ENCODE data around the gene NEU3. TPM values are rescaled to one million over a fixed set of nuclear protein-coding genes. Genes with fewer than 3 reads are reported as not detected.

Gene NEU3
- total and polyA plus RNA-seq, 4 donors = 2.7 to 9.5 (median 5.3) TPM

DNA sequence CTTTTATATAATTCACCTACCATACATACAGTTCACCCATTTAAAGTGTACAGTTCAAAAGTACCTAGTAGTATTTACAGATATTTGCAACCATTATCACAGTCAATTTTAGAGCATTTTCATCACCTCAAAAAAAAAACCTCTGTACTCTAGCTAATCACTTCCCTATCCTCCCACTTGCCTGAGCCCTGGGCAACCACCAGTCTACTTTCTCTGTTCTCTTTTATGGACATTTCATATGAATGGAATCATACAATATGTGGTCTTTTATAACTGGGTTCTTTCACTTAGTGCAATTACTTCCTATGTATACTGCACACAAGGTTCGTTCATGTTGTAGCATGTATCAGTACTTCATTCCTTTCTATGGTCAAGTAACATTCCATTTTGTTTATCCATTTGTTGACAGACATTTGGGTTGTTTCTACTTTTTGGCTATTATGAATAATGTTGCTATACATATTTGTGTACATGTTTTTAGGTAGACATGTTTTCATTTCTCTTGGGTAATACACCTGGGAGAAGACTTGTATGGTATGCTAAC, 17.8 kb upstream of the NEU3 start:
- Histone ChIP-seq H3K36me3 (ENCODE audit: control insufficient read depth in 4 of 4, insufficient read depth in 3 of 4, low read depth in 1 of 4, low read length in 3 of 4) (peaks cover 8 to 44% (median 41%) of the 10 kb centered on the region in 4 donors), H3K4me1 (ENCODE audit: control insufficient read depth in 4 of 4, insufficient read depth in 4 of 4, low read length in 3 of 4) (peaks cover 0 to 7% (median 3%) of the 10 kb centered on the region in 4 donors), H3K4me3 (ENCODE audit: low read depth in 1 of 3, low read length in 3 of 3) (no peak overlapping the region), H3K9me3 (ENCODE audit: control insufficient read depth in 4 of 4, low read length in 3 of 4) (no peaks in the 10 kb centered on the region), H3K27me3 (ENCODE audit: control insufficient read depth in 4 of 4, insufficient read depth in 4 of 4, low read length in 3 of 4) (no peaks in the 10 kb centered on the region), H3K27ac (ENCODE audit: low read depth in 1 of 2, low read length in 2 of 2) (no peak overlapping the region), H3K9ac (ENCODE audit: low read depth in 1 of 2, low read length in 2 of 2) (no peak overlapping the region)
- TF ChIP-seq NR2F2 (IDR thresholded peaks at IDR 0.05) (no peak), FOXA2 (IDR thresholded peaks at IDR 0.05) (no peak), YY1 (IDR thresholded peaks at IDR 0.05) (no peak), RAD21 (IDR thresholded peaks at IDR 0.05) (no peak), RXRA (IDR thresholded peaks at IDR 0.05) (no peak), JUND (IDR thresholded peaks at IDR 0.05) (no peak), FOXA1 (IDR thresholded peaks at IDR 0.05) (no peak), HNF4A (conservative IDR thresholded peaks at IDR 0.05) (no peak)
- TF ChIP-seq, protein P1, sequence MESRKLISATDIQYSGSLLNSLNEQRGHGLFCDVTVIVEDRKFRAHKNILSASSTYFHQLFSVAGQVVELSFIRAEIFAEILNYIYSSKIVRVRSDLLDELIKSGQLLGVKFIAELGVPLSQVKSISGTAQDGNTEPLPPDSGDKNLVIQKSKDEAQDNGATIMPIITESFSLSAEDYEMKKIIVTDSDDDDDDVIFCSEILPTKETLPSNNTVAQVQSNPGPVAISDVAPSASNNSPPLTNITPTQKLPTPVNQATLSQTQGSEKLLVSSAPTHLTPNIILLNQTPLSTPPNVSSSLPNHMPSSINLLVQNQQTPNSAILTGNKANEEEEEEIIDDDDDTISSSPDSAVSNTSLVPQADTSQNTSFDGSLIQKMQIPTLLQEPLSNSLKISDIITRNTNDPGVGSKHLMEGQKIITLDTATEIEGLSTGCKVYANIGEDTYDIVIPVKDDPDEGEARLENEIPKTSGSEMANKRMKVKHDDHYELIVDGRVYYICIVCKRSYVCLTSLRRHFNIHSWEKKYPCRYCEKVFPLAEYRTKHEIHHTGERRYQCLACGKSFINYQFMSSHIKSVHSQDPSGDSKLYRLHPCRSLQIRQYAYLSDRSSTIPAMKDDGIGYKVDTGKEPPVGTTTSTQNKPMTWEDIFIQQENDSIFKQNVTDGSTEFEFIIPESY (IDR thresholded peaks at IDR 0.05) = no peak
- TF ChIP-seq, protein P2, sequence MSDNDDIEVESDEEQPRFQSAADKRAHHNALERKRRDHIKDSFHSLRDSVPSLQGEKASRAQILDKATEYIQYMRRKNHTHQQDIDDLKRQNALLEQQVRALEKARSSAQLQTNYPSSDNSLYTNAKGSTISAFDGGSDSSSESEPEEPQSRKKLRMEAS (IDR thresholded peaks at IDR 0.05) = no peak
- TF ChIP-seq, protein P3, sequence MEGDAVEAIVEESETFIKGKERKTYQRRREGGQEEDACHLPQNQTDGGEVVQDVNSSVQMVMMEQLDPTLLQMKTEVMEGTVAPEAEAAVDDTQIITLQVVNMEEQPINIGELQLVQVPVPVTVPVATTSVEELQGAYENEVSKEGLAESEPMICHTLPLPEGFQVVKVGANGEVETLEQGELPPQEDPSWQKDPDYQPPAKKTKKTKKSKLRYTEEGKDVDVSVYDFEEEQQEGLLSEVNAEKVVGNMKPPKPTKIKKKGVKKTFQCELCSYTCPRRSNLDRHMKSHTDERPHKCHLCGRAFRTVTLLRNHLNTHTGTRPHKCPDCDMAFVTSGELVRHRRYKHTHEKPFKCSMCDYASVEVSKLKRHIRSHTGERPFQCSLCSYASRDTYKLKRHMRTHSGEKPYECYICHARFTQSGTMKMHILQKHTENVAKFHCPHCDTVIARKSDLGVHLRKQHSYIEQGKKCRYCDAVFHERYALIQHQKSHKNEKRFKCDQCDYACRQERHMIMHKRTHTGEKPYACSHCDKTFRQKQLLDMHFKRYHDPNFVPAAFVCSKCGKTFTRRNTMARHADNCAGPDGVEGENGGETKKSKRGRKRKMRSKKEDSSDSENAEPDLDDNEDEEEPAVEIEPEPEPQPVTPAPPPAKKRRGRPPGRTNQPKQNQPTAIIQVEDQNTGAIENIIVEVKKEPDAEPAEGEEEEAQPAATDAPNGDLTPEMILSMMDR (IDR thresholded peaks at IDR 0.05; ENCODE audit: low read depth, low read length, missing input control) = no peak
- TF ChIP-seq, protein P4, sequence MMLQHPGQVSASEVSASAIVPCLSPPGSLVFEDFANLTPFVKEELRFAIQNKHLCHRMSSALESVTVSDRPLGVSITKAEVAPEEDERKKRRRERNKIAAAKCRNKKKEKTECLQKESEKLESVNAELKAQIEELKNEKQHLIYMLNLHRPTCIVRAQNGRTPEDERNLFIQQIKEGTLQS (IDR thresholded peaks at IDR 0.05) = no peak
- 87% methylated on average over 1 of the region's 1 CpG for WGBS
- DNase-seq (ENCODE audit: low spot score) = no peak

DNA sequence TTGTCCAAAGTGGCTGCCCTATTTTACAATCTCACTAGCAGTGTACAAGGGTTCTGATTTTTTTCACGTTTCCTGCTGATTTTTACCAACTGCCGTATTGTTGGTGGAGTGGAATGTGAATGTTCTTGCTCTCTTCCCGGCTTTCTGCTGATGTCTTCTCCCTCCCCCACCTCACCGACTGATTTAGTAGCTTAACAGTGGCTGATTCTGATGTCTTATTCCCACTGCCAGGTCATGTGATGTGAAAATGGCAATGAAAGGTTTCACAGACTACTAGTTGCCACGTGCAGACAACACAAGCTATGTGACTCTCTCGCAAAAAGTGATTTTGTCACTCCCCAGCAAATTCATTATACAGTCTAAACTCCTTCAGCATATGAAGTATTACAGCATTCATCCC, 17.3 kb upstream of the NEU3 start:
- TF ChIP-seq RAD21 (IDR thresholded peaks at IDR 0.05) = no peak

DNA sequence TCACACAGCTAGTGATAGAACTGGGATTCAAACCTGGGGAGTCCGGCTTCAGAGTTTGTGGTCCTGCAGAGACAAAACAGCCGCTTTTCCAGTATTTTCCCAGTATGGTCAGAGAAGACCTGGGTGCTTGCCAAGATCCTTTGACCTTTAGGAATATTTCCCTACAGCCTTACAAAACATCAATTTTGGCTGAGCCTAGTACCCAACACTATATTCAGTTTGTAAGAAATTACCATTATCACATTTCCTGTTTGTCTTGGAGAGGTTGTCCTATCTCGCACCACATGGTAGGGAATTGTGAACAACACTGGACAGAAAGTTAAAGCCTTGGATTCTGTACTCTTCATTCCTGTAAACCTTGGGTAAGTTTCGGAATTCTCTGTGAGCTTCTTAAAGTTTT, 10.7 kb upstream of the NEU3 start:
- Histone ChIP-seq H3K9me3 (ENCODE audit: control insufficient read depth in 4 of 4, low read length in 3 of 4) (no peaks in the 10 kb centered on the region), H3K27ac (ENCODE audit: low read depth in 1 of 2, low read length in 2 of 2) (no peak overlapping the region), H3K4me1 (ENCODE audit: control insufficient read depth in 4 of 4, insufficient read depth in 4 of 4, low read length in 3 of 4) (peaks cover 1 to 35% (median 25%) of the 10 kb centered on the region in 4 donors), H3K36me3 (ENCODE audit: control insufficient read depth in 4 of 4, insufficient read depth in 3 of 4, low read depth in 1 of 4, low read length in 3 of 4) (peaks cover 4 to 15% (median 6%) of the 10 kb centered on the region in 4 donors), H3K9ac (ENCODE audit: low read depth in 1 of 2, low read length in 2 of 2) (no peak overlapping the region), H3K27me3 (ENCODE audit: control insufficient read depth in 4 of 4, insufficient read depth in 4 of 4, low read length in 3 of 4) (no peaks in the 10 kb centered on the region), H3K4me3 (ENCODE audit: low read depth in 1 of 3, low read length in 3 of 3) (no peak overlapping the region)
- 56% methylated on average over 4 of the region's 4 CpGs for WGBS
- DNase-seq (ENCODE audit: low spot score) = no peak
- TF ChIP-seq NR2F2 (IDR thresholded peaks at IDR 0.05) (peak; percentile 84), HNF4A (conservative IDR thresholded peaks at IDR 0.05) (peak; percentile 6 to 12), RXRA (IDR thresholded peaks at IDR 0.05) (peak in 1 of 2 donors; percentile 24), YY1 (IDR thresholded peaks at IDR 0.05) (no peak)
- TF ChIP-seq, protein P5, sequence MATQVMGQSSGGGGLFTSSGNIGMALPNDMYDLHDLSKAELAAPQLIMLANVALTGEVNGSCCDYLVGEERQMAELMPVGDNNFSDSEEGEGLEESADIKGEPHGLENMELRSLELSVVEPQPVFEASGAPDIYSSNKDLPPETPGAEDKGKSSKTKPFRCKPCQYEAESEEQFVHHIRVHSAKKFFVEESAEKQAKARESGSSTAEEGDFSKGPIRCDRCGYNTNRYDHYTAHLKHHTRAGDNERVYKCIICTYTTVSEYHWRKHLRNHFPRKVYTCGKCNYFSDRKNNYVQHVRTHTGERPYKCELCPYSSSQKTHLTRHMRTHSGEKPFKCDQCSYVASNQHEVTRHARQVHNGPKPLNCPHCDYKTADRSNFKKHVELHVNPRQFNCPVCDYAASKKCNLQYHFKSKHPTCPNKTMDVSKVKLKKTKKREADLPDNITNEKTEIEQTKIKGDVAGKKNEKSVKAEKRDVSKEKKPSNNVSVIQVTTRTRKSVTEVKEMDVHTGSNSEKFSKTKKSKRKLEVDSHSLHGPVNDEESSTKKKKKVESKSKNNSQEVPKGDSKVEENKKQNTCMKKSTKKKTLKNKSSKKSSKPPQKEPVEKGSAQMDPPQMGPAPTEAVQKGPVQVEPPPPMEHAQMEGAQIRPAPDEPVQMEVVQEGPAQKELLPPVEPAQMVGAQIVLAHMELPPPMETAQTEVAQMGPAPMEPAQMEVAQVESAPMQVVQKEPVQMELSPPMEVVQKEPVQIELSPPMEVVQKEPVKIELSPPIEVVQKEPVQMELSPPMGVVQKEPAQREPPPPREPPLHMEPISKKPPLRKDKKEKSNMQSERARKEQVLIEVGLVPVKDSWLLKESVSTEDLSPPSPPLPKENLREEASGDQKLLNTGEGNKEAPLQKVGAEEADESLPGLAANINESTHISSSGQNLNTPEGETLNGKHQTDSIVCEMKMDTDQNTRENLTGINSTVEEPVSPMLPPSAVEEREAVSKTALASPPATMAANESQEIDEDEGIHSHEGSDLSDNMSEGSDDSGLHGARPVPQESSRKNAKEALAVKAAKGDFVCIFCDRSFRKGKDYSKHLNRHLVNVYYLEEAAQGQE (IDR thresholded peaks at IDR 0.05) = no peak

More for the DNA sequence above, 17.3 kb upstream of the NEU3 start:
- DNase-seq (ENCODE audit: low spot score) = no peak
- WGBS = 84% methylated on average over 6 of the region's 6 CpGs
- Histone ChIP-seq H3K4me1 (ENCODE audit: control insufficient read depth in 4 of 4, insufficient read depth in 4 of 4, low read length in 3 of 4) (peaks cover 0 to 11% (median 3%) of the 10 kb centered on the region in 4 donors), H3K4me3 (ENCODE audit: low read depth in 1 of 3, low read length in 3 of 3) (no peak overlapping the region), H3K9me3 (ENCODE audit: control insufficient read depth in 4 of 4, low read length in 3 of 4) (no peaks in the 10 kb centered on the region), H3K27ac (ENCODE audit: low read depth in 1 of 2, low read length in 2 of 2) (no peak overlapping the region), H3K27me3 (ENCODE audit: control insufficient read depth in 4 of 4, insufficient read depth in 4 of 4, low read length in 3 of 4) (no peaks in the 10 kb centered on the region), H3K36me3 (ENCODE audit: control insufficient read depth in 4 of 4, insufficient read depth in 3 of 4, low read depth in 1 of 4, low read length in 3 of 4) (peaks cover 6 to 44% (median 40%) of the 10 kb centered on the region in 4 donors), H3K9ac (ENCODE audit: low read depth in 1 of 2, low read length in 2 of 2) (no peak overlapping the region)
